ENCODE measurements around the gene TMEM255B.

- TF ChIP-seq CTCF (conservative IDR thresholded peaks at IDR 0.05) (no peak), EZH2 (IDR thresholded peaks at IDR 0.05; ENCODE audit: low read depth) (no peak)
These were observed 82.3 kb downstream of the TMEM255B start for GRCh38 chr13:113841353-113841650.
